ENCODE results near the gene AGAP6.
"Not testable (repeated sequence)": the region's sequence is repeated elsewhere in the genome, so short reads cannot be mapped to it uniquely, and the experiment has no call there.

- not testable (repeated sequence) for TF ChIP-seq EZH2 (IDR thresholded peaks at IDR 0.05; ENCODE audit: borderline replicate concordance, low read depth, low read length, severe bottlenecking); JUN (IDR thresholded peaks at IDR 0.05; ENCODE audit: borderline replicate concordance, insufficient read depth, insufficient read length, low read depth); POLR2AphosphoS5 (IDR thresholded peaks at IDR 0.05; ENCODE audit: insufficient read depth, low read depth, low read length); POLR2A (IDR thresholded peaks at IDR 0.05; ENCODE audit: low read depth, low read length)
These were observed 27.5 kb downstream of the AGAP6 start for GRCh38 chr10:50015596-50016220.
